Measurements from ENCODE around the gene OTUD4. TPM values are rescaled to one million over a fixed set of nuclear protein-coding genes. Genes with fewer than 3 reads are reported as not detected.
A peak's percentile ranks its signal among the peaks of the same experiment; 100 is the strongest.

OTUD4 gene
- total and polyA plus RNA-seq, 9 of the 15 experiments (the other 6 are each of a cell fraction or from before 2014, with no cell fraction given), result 4.2 to 29.0 (median 24.8) TPM

DNA sequence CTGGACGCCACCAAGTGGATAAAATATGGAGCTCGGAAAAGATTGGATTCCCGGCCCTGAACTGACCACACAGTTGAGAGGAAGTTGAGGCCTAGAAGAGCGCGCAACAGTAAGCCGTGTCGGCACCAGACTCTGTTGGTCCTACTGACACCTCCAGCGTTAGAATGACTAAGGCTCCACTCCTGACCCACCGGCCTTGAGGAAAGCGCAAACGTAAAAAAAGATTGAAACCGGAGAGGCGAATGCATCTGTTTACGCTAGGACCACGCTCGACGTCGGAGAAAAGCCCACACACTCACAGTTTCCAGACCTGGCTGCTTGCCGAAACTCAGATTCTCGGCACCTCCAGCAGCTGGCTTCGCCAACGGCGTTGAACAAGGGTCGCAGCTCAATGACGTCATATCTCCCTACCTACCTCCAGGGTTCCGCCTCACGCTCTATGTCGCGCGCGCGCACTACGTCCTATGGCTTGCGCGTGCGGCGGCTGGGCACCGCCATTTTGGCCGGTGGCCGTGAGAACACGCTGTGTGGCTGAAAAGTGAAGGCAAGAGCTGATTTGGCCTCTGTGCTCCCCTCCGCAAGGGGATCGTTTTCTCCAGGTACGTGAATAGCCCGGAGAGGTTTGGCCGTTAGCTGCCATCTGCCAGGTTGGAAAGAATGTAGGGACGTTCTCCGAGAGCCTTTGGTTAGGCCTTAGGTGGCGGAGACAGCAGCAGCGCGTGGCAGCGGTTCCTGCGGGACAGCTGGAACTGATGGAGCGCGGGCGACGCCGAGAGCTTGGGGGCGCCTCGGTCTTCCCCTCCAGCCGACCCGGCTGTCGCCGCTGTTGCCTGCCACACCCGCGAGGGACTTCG is 82.3 kb downstream of the OTUD4 start, which contains the start of the genes ABCE1 and ANAPC10 (continued):
- TF ChIP-seq AFF1 (IDR thresholded peaks at IDR 0.05; ENCODE audit: low read depth in 1 of 2, partially characterized antibody in 2 of 2), result peak; percentile 48 to 69
- TF ChIP-seq PHF8 (IDR thresholded peaks at IDR 0.05; ENCODE audit: borderline replicate concordance, low read length), result peak; percentile 92
- TF ChIP-seq CBX1 (IDR thresholded peaks at IDR 0.05; ENCODE audit: low read depth), result peak; percentile 70; the same call in 1 of the 2 replicates
- no peak for TF ChIP-seq ZC3H11A (IDR thresholded peaks at IDR 0.05; ENCODE audit: low read depth, low read length)
- TF ChIP-seq NCOA6 (IDR thresholded peaks at IDR 0.05), result peak; percentile 67
- peak; percentile 93 to 97 for TF ChIP-seq MNT (conservative IDR thresholded peaks at IDR 0.05)
- peak; percentile 33; the same call in 1 of the 2 replicates for TF ChIP-seq CBFA2T3 (IDR thresholded peaks at IDR 0.05)
- no peak for TF ChIP-seq TFE3 (CRISPR knock-in tag; IDR thresholded peaks at IDR 0.05)
- TF ChIP-seq ZNF764 (CRISPR knock-in tag; IDR thresholded peaks at IDR 0.05; ENCODE audit: low read depth), result no peak
- peak; percentile 94 for TF ChIP-seq SAP30 (IDR thresholded peaks at IDR 0.05; ENCODE audit: borderline replicate concordance, insufficient read depth, low read depth, low read length, poor library complexity, severe bottlenecking)
- no peak for TF ChIP-seq IRF1 (CRISPR knock-in tag; IDR thresholded peaks at IDR 0.05; ENCODE audit: borderline replicate concordance)
- peak; percentile 48 for TF ChIP-seq SMAD4 (CRISPR knock-in tag; conservative IDR thresholded peaks at IDR 0.05)
- TF ChIP-seq CEBPG (CRISPR knock-in tag; IDR thresholded peaks at IDR 0.05), result peak; percentile 26; the same call in 1 of the 2 replicates
- TF ChIP-seq CEBPG (tag; conservative IDR thresholded peaks at IDR 0.05 in 1 of 2, IDR thresholded peaks at IDR 0.05 in 1 of 2), result no peak
- 0 out of 2 replicates have a peak, but pooled peaks have one; percentile 16 for TF ChIP-seq RB1 (IDR thresholded peaks at IDR 0.05; ENCODE audit: low read depth)
- peak; percentile 42 for TF ChIP-seq NFIX (CRISPR knock-in tag; IDR thresholded peaks at IDR 0.05; ENCODE audit: low read depth)
- peak; percentile 88 for TF ChIP-seq ZBTB17 (CRISPR knock-in tag; IDR thresholded peaks at IDR 0.05)
- no peak for TF ChIP-seq SNRNP70 (optimal IDR thresholded peaks at IDR 0.05; ENCODE audit: low read depth, low read length)
- TF ChIP-seq ESRRB (CRISPR knock-in tag; IDR thresholded peaks at IDR 0.05; ENCODE audit: borderline replicate concordance), result no peak

Data from K562 (cell line).